H1 (cell line): ENCODE measurements around the gene DNAAF3. TPM values are rescaled to one million over a fixed set of nuclear protein-coding genes. Genes with fewer than 3 reads are reported as not detected.

ENCODE experiments used
- CTCF ChIA-PET: fragments of 300-600 bp; sonication (Branson Sonifier 250); formaldehyde crosslinking; loops from one replicate; lab custom pipeline; 2021; ENCODE audit not compliant: partially characterized antibody; lab: Charles Lee
- POLR2A ChIA-PET: fragments of 300-600 bp; sonication (Branson Sonifier 250); formaldehyde crosslinking; loops from one replicate; lab custom pipeline; 2021; ENCODE audit warnings: inconsistent platforms; ENCODE audit not compliant: partially characterized antibody; lab: Charles Lee
- DNase-seq, 2 experiments: peaks; one replicate each; pipeline versions ENCODE4 v3.0.0 to v3.0.0-alpha.2; 2010 to 2022; ENCODE audit warnings: low spot score in 2 of 2, low read depth in 1 of 2, mixed read lengths in 1 of 2
- FAIRE-seq: peaks from 2 replicates; lab custom pipeline; 2011; peaks lifted over from hg19 to GRCh38; lab: Jason Lieb, UNC
- H2AFZ ChIP-seq: 2 replicates; pipeline ENCODE4 v1.8.1; 2012; ENCODE audit warnings: low read length, inconsistent platforms
- H2AK5ac ChIP-seq: 2 replicates; pipeline ENCODE4 v1.6.1; 2013; ENCODE audit warnings: low read depth, low read length
- H2BK120ac ChIP-seq: replicated peaks from 2 replicates; pipeline ENCODE3; 2013; ENCODE audit warnings: low read depth, low read length, inconsistent platforms
- H2BK12ac ChIP-seq: 2 replicates; pipeline ENCODE4 v1.6.1; 2013; ENCODE audit warnings: low read depth, low read length
- H2BK15ac ChIP-seq: 2 replicates; pipeline ENCODE4 v1.6.1; 2013; ENCODE audit warnings: low read length
- H2BK20ac ChIP-seq: 2 replicates; pipeline ENCODE4 v1.6.1; 2013; ENCODE audit warnings: low read length
- H2BK5ac ChIP-seq: 2 replicates; pipeline ENCODE4 v1.6.1; 2013; ENCODE audit warnings: low read depth, low read length
- H3K14ac ChIP-seq: 2 replicates; pipeline ENCODE4 v1.6.1; 2013; ENCODE audit warnings: inconsistent platforms; ENCODE audit not compliant: insufficient read length
- H3K18ac ChIP-seq: 2 replicates; pipeline ENCODE4 v1.6.1; 2013; ENCODE audit warnings: low read length; ENCODE audit errors: extremely low read depth
- H3K23ac ChIP-seq: 2 replicates; pipeline ENCODE4 v1.6.1; 2013; ENCODE audit warnings: inconsistent platforms; ENCODE audit not compliant: insufficient read length
- H3K23me2 ChIP-seq: 2 replicates; pipeline ENCODE4 v1.6.1; 2013; ENCODE audit warnings: low read depth, low read length
- H3K27ac ChIP-seq: 2 replicates; pipeline ENCODE4 v1.6.1; 2011; ENCODE audit warnings: low read depth, low read length, inconsistent platforms
- H3K27me3 ChIP-seq, 4 experiments: replicated peaks in 1 of 4; 1 replicate in 1 of 4; 2 replicates in 3 of 4; pipeline versions ENCODE4 v1.6.1 to v1.8.1; 2011 to 2013; ENCODE audit warnings: low read length in 3 of 4, mild to moderate bottlenecking in 3 of 4, inconsistent platforms in 2 of 4, mixed read lengths in 2 of 4, moderate library complexity in 1 of 4; ENCODE audit not compliant: control insufficient read depth in 3 of 4, insufficient read depth in 3 of 4; ENCODE audit errors: extremely low read depth in 1 of 4
- H3K36me3 ChIP-seq, 4 experiments: 2 replicates each; pipeline versions ENCODE4 v1.6.1 to v1.8.1; 2011 to 2013; ENCODE audit warnings: mild to moderate bottlenecking in 4 of 4, low read length in 3 of 4, moderate library complexity in 2 of 4, control low read depth in 1 of 4, inconsistent platforms in 1 of 4; ENCODE audit not compliant: insufficient read depth in 4 of 4, control insufficient read depth in 2 of 4
- H3K4ac ChIP-seq: replicated peaks from 2 replicates; pipeline ENCODE3; 2013; ENCODE audit warnings: low read length, low read depth, mixed read lengths, inconsistent platforms; ENCODE audit not compliant: insufficient read length
- H3K4me1 ChIP-seq, 4 experiments: replicated peaks in 1 of 4; 1 replicate in 1 of 4; 2 replicates in 3 of 4; pipeline versions ENCODE4 v1.6.1 to v1.8.1; 2011 to 2013; ENCODE audit warnings: low read length in 3 of 4, inconsistent platforms in 2 of 4, mixed read lengths in 1 of 4; ENCODE audit not compliant: insufficient read depth in 4 of 4, control insufficient read depth in 3 of 4
- H3K4me2 ChIP-seq, 2 experiments: 2 replicates each; pipeline versions ENCODE4 v1.6.1 to v1.8.1; 2011 to 2013; ENCODE audit warnings: low read depth in 2 of 2, low read length in 2 of 2, control low read depth in 1 of 2, inconsistent platforms in 1 of 2, mild to moderate bottlenecking in 1 of 2; ENCODE audit not compliant: insufficient read depth in 1 of 2
- H3K4me3 ChIP-seq, 4 experiments: fragments of 200-600, 300-600 bp in 1 of 4; sonication (generic), shearing (Covaris generic), sonication (Bioruptor Twin) in 1 of 4; 2 replicates each; pipeline versions ENCODE4 v1.5.1 to v1.8.1; 2011 to 2016; ENCODE audit warnings: low read length in 4 of 4, low read depth in 3 of 4, control low read depth in 2 of 4, inconsistent platforms in 2 of 4, mild to moderate bottlenecking in 2 of 4, mixed read lengths in 1 of 4, moderate library complexity in 1 of 4; ENCODE audit not compliant: insufficient read depth in 2 of 4; ENCODE audit errors: extremely low read depth in 1 of 4
- H3K56ac ChIP-seq: replicated peaks from 2 replicates; pipeline ENCODE3; 2013; ENCODE audit warnings: low read depth, mild to moderate bottlenecking, mixed read lengths, low read length, inconsistent platforms; ENCODE audit not compliant: insufficient read length
- H3K79me1 ChIP-seq: 2 replicates; pipeline ENCODE4 v1.6.1; 2013; ENCODE audit warnings: low read depth, low read length, control low read depth
- H3K79me2 ChIP-seq, 2 experiments: 2 replicates each; pipeline versions ENCODE4 v1.6.1 to v1.8.1; 2012 to 2013; ENCODE audit warnings: low read length in 2 of 2, mild to moderate bottlenecking in 2 of 2, inconsistent platforms in 1 of 2; ENCODE audit not compliant: insufficient read depth in 2 of 2, control insufficient read depth in 1 of 2
- H3K9ac ChIP-seq, 4 experiments: replicated peaks in 1 of 4; 1 replicate in 1 of 4; 2 replicates in 3 of 4; pipeline versions ENCODE4 v1.6.1 to v1.8.1; 2011 to 2013; ENCODE audit warnings: low read depth in 3 of 4, low read length in 3 of 4, control low read depth in 2 of 4, mild to moderate bottlenecking in 2 of 4, moderate library complexity in 2 of 4, inconsistent platforms in 1 of 4; ENCODE audit errors: extremely low read depth in 1 of 4
- H3K9me3 ChIP-seq, 2 experiments: 2 replicates each; pipeline versions ENCODE4 v1.6.1 to v1.8.1; 2012 to 2013; ENCODE audit warnings: mild to moderate bottlenecking in 2 of 2, moderate library complexity in 2 of 2, control low read depth in 1 of 2, inconsistent platforms in 1 of 2, low read depth in 1 of 2, low read length in 1 of 2, mixed read lengths in 1 of 2; ENCODE audit not compliant: insufficient read depth in 2 of 2
- H4K20me1 ChIP-seq, 2 experiments: replicated peaks in 1 of 2; 2 replicates each; pipeline versions ENCODE3 to v1.8.1; 2011 to 2013; ENCODE audit warnings: inconsistent platforms in 2 of 2, low read length in 2 of 2, mild to moderate bottlenecking in 1 of 2; ENCODE audit not compliant: insufficient read depth in 2 of 2, control insufficient read depth in 1 of 2
- H4K5ac ChIP-seq: 2 replicates; pipeline ENCODE4 v1.6.1; 2013; ENCODE audit warnings: low read length, low read depth, mixed read lengths, inconsistent platforms; ENCODE audit not compliant: insufficient read length
- H4K8ac ChIP-seq: 2 replicates; pipeline ENCODE4 v1.8.0; 2013; ENCODE audit warnings: mild to moderate bottlenecking, moderate library complexity, low read length, inconsistent platforms; ENCODE audit not compliant: insufficient read depth; ENCODE audit errors: extremely low read depth
- H4K91ac ChIP-seq: replicated peaks from 2 replicates; pipeline ENCODE3; 2013; ENCODE audit warnings: low read length, mixed read lengths, inconsistent platforms; ENCODE audit not compliant: insufficient read length
- CTBP2 ChIP-seq: IDR thresholded peaks from 2 replicates; pipeline ENCODE4 v1.7.0; 2011; ENCODE audit warnings: borderline replicate concordance, mild to moderate bottlenecking, moderate library complexity, mixed read lengths, low read length; ENCODE audit not compliant: insufficient read depth, insufficient read length
- JUN ChIP-seq: IDR thresholded peaks from 2 replicates; pipeline ENCODE4 v1.6.1; 2011; ENCODE audit warnings: low read depth, mild to moderate bottlenecking, improper control_type of control experiment, low read length
- SP2 ChIP-seq: IDR thresholded peaks from 2 replicates; pipeline ENCODE4 v1.6.1; 2012; ENCODE audit warnings: mild to moderate bottlenecking, low read length, inconsistent platforms
- TAF7 ChIP-seq: optimal IDR thresholded peaks from 2 replicates; pipeline ENCODE3; 2011; ENCODE audit warnings: low read depth, mild to moderate bottlenecking, inconsistent platforms, low read length, moderate library complexity, borderline replicate concordance
- USF2 ChIP-seq: IDR thresholded peaks from 2 replicates; pipeline ENCODE4 v1.6.1; 2011; ENCODE audit warnings: low read length, improper control_type of control experiment
- WGBS, 2 experiments: shearing (Covaris generic) in 1 of 2; methylation state at CpG; one replicate each; pipeline versions ENCODE4 v1.1.6 to v1.1.7; 2013 to 2015; ENCODE audit warnings: low lambda C conversion rate in 2 of 2, mixed read lengths in 2 of 2, inconsistent platforms in 1 of 2, low coverage in 1 of 2, missing lambda C conversion rate in 1 of 2; ENCODE audit not compliant: insufficient replicate concordance in 2 of 2, insufficient coverage in 1 of 2, insufficient read length in 1 of 2; ENCODE audit errors: extremely low coverage in 1 of 2, missing lambda C conversion rate in 1 of 2; 5-methylcytosine and 5-hydroxymethylcytosine counted together
- polyA plus RNA-seq, 7 experiments: library from polyadenylated mRNA; depleted of rRNA in 3 of 7; stranded (reverse) in 5 of 7; unstranded in 2 of 7; fragments of >200 nt in 5 of 7; fragments of 200-250 nt in 2 of 7; gene quantifications; 1 replicate in 5 of 7; 2 replicates in 1 of 7; 4 replicates in 1 of 7; pipeline versions ENCODE4 v1.2.1 to v1.2.3, GENCODE V29; 2011 to 2013; ENCODE audit warnings: missing spikeins in 2 of 7, mixed read lengths in 2 of 7
- total RNA-seq: library from RNA; stranded (reverse); fragmentation: NEBNext Ultra II Directional; extraction: Animal tissue kit (Norgen Biotek cat#: 25700); gene quantifications from 2 replicates; pipeline ENCODE4 v1.2.1, GENCODE V29; 2021

DNAAF3 gene
- total and polyA plus RNA-seq, 2 of the 8 experiments (the other 6 are each of a cell fraction or from before 2014, with no cell fraction given) = 5.4 to 8.0 TPM

GRCh38 chr19:55115446-55116065 is 50.9 kb downstream of the DNAAF3 start:
- ChIA-PET POLR2A (interaction anchor here (0.9 to 6.4 kb wide), 4 partner anchors 9 to 27 kb away, joined by 3 to 72 read pairs (median 10); no protein-coding TSS in a partner anchor), CTCF (interaction anchor here (1.1 to 3.7 kb wide), 4 partner anchors 9 to 27 kb away, joined by 3 to 15 read pairs (median 8); no protein-coding TSS in a partner anchor)
- Histone ChIP-seq H3K56ac (no peak overlapping the region), H3K4ac (no peak overlapping the region), H2AK5ac (no peak overlapping the region), H2BK120ac (no peak overlapping the region), H3K27me3 (no peaks in the 10 kb centered on the region), H4K20me1 (peaks cover 20 to 25% of the 10 kb centered on the region in 2 experiments), H3K23ac (no peak overlapping the region), H3K4me1 (peaks cover 0 to 26% (median 17%) of the 10 kb centered on the region in 4 experiments; a peak in 5 of 7 replicates), H2BK20ac (no peak overlapping the region), H3K36me3 (peaks cover 0 to 4% (median 0%) of the 10 kb centered on the region in 4 experiments; a peak in 1 of 8 replicates), H3K9me3 (no peaks in the 10 kb centered on the region), H4K91ac (no peak overlapping the region), H3K14ac (no peak overlapping the region), H3K4me2 (peak overlapping the region; percentile 96 to 98), H2BK15ac (no peak overlapping the region), H2BK12ac (no peak overlapping the region), H3K79me2 (peaks cover 0 to 33% of the 10 kb centered on the region in 2 experiments; a peak in 2 of 4 replicates), H2BK5ac (no peak overlapping the region), H4K5ac (no peak overlapping the region), H3K4me3 (peak overlapping the region; percentile 83 to 92 (median 87); a peak in 6 of 8 replicates), H3K18ac (no peak overlapping the region), H4K8ac (no peak overlapping the region), H3K79me1 (peaks cover 32% of the 10 kb centered on the region), H2AFZ (no peak overlapping the region), H3K9ac (peak overlapping the region in 1 of 4 experiments; percentile 50; a peak in 2 of 7 replicates), H3K23me2 (peaks cover 17% of the 10 kb centered on the region), H3K27ac (no peak overlapping the region)
- DNase-seq (no peak), FAIRE-seq (no peak)
- TF ChIP-seq USF2 (no peak), SP2 (no peak), CTBP2 (no peak), JUN (no peak), TAF7 (no peak)
- 85% methylated on average over 11 of the region's 13 CpGs; no CpG with 5 or more reads in 1 of the 2 experiments for WGBS, 2 experiments
